DND-41 (cell line): ENCODE data around the gene ELAVL1.
"Not testable (repeated sequence)": the region's sequence is repeated elsewhere in the genome, so short reads cannot be mapped to it uniquely, and the experiment has no call there.

Experiments used
- ATAC-seq: fragments of 200-7000 bp; cut with Tn5 transposase; 3 replicates; pipeline ENCODE4 v1.9.1; 2021; ENCODE audit warnings: low read depth; ENCODE audit not compliant: insufficient read depth
- DNase-seq: peaks from one replicate; pipeline ENCODE4 v3.0.0-alpha.2; 2020
- H2AFZ ChIP-seq: 2 replicates; pipeline ENCODE4 v1.6.0; 2012; ENCODE audit warnings: low read depth, low read length
- H3K27ac ChIP-seq: 2 replicates; pipeline ENCODE4 v1.5.1; 2012; ENCODE audit warnings: low read length, inconsistent platforms
- H3K27me3 ChIP-seq: fragments of 200-600 bp; sonication (generic); 2 replicates; pipeline ENCODE4 v1.6.0; 2012; ENCODE audit warnings: low read length, mild to moderate bottlenecking, inconsistent platforms; ENCODE audit not compliant: insufficient read depth, poor library complexity
- H3K36me3 ChIP-seq: 2 replicates; pipeline ENCODE4 v1.5.1; 2012; ENCODE audit warnings: low read length, inconsistent platforms; ENCODE audit not compliant: insufficient read depth
- H3K4me1 ChIP-seq: 2 replicates; pipeline ENCODE4 v1.5.1; 2012; ENCODE audit warnings: mild to moderate bottlenecking, low read length; ENCODE audit not compliant: insufficient read depth
- H3K4me2 ChIP-seq: 2 replicates; pipeline ENCODE4 v1.6.0; 2012; ENCODE audit warnings: mild to moderate bottlenecking, moderate library complexity, low read length, inconsistent platforms; ENCODE audit not compliant: insufficient read depth
- H3K4me3 ChIP-seq, 2 experiments: fragments of 200-600 bp in 1 of 2; shearing (Covaris generic) in 1 of 2; 2 replicates each; pipeline ENCODE4 v1.5.1; 2012 to 2016; ENCODE audit warnings: inconsistent platforms in 2 of 2, low read length in 2 of 2, mild to moderate bottlenecking in 2 of 2, low read depth in 1 of 2, moderate library complexity in 1 of 2
- H3K79me2 ChIP-seq: 2 replicates; pipeline ENCODE4 v1.6.0; 2012; ENCODE audit warnings: low read length, inconsistent platforms; ENCODE audit not compliant: insufficient read depth
- H3K9ac ChIP-seq: 2 replicates; pipeline ENCODE4 v1.6.0; 2012; ENCODE audit warnings: low read depth, mild to moderate bottlenecking, inconsistent platforms, low read length, moderate library complexity
- H3K9me3 ChIP-seq: 2 replicates; pipeline ENCODE4 v1.5.1; 2012; ENCODE audit warnings: low read length, moderate library complexity, mild to moderate bottlenecking, inconsistent platforms; ENCODE audit not compliant: insufficient read depth, severe bottlenecking
- H4K20me1 ChIP-seq: 2 replicates; pipeline ENCODE4 v1.6.0; 2012; ENCODE audit warnings: low read length; ENCODE audit not compliant: insufficient read depth
- CTCF ChIP-seq: IDR thresholded peaks from 2 replicates; pipeline ENCODE4 v1.5.1; 2012; ENCODE audit warnings: borderline replicate concordance, low read length, moderate library complexity, mild to moderate bottlenecking; ENCODE audit not compliant: poor library complexity, severe bottlenecking; ENCODE audit errors: extremely low read depth
- EZH2 ChIP-seq: IDR thresholded peaks from 3 replicates; pipeline ENCODE4 v1.6.1; 2012; ENCODE audit warnings: borderline replicate concordance, low read depth, mild to moderate bottlenecking, moderate library complexity, low read length, inconsistent platforms; ENCODE audit not compliant: severe bottlenecking

The ELAVL1 gene

GRCh38 chr19:7963566-7963965 is 41.9 kb downstream of the ELAVL1 start:
- Histone ChIP-seq H3K4me3 (no peak overlapping the region), H3K27me3 (no peaks in the 10 kb centered on the region), H3K36me3 (peaks cover 87% of the 10 kb centered on the region), H3K79me2 (0 out of 2 replicates have a peak, but pooled peaks cover 2% of the 10 kb centered on the region), H4K20me1 (peaks cover 24% of the 10 kb centered on the region), H3K9ac (no peak overlapping the region), H3K4me1 (no peaks in the 10 kb centered on the region), H2AFZ (no peak overlapping the region), H3K9me3 (no peaks in the 10 kb centered on the region), H3K27ac (no peak overlapping the region), H3K4me2 (no peak overlapping the region)
- ATAC-seq: no peak
- TF ChIP-seq CTCF: no peak
- TF ChIP-seq EZH2: no peak
- DNase-seq: no peak

GRCh38 chr19:7962644-7963268 is 42.7 kb downstream of the ELAVL1 start:
- peaks cover 16% of the 10 kb centered on the region for H4K20me1 ChIP-seq
- no peak overlapping the region for H3K4me2 ChIP-seq
- no peak overlapping the region for H3K4me3 ChIP-seq
- no peaks in the 10 kb centered on the region for H3K27me3 ChIP-seq
- no peak overlapping the region for H3K27ac ChIP-seq
- no peaks in the 10 kb centered on the region for H3K9me3 ChIP-seq
- no peak for DNase-seq
- H3K9ac ChIP-seq: no peak overlapping the region
- peaks cover 84% of the 10 kb centered on the region for H3K36me3 ChIP-seq
- ATAC-seq: no peak
- H3K4me1 ChIP-seq: no peaks in the 10 kb centered on the region
- TF ChIP-seq EZH2 (no peak), CTCF (no peak)
- no peak overlapping the region for H2AFZ ChIP-seq
- H3K79me2 ChIP-seq: no peaks in the 10 kb centered on the region

GRCh38 chr19:7961920-7962626 is 43.4 kb downstream of the ELAVL1 start:
- DNase-seq: no peak
- H3K27ac ChIP-seq: no peak overlapping the region
- H3K9ac ChIP-seq: no peak overlapping the region
- ATAC-seq: no peak
- H3K4me2 ChIP-seq: no peak overlapping the region
- H3K4me3 ChIP-seq: no peak overlapping the region
- no peaks in the 10 kb centered on the region for H3K9me3 ChIP-seq
- H3K79me2 ChIP-seq: no peaks in the 10 kb centered on the region
- peaks cover 15% of the 10 kb centered on the region; the same call in 1 of the 2 replicates for H4K20me1 ChIP-seq
- TF ChIP-seq EZH2 (no peak), CTCF (no peak)
- peaks cover 77% of the 10 kb centered on the region for H3K36me3 ChIP-seq
- H3K4me1 ChIP-seq: no peaks in the 10 kb centered on the region
- no peak overlapping the region for H2AFZ ChIP-seq
- H3K27me3 ChIP-seq: no peaks in the 10 kb centered on the region

- H3K4me2 ChIP-seq, H3K27me3 ChIP-seq, H3K4me3 ChIP-seq, H2AFZ ChIP-seq, H3K79me2 ChIP-seq, ATAC-seq, H3K4me1 ChIP-seq, H3K9ac ChIP-seq, DNase-seq, H3K27ac ChIP-seq, H3K9me3 ChIP-seq: not testable (repeated sequence)
- H4K20me1 ChIP-seq: peaks cover 15% of the 10 kb centered on the region; the same call in 1 of the 2 replicates
- H3K36me3 ChIP-seq: peaks cover 68% of the 10 kb centered on the region
Observed at GRCh38 chr19:7961082-7961481, 44.4 kb downstream of the ELAVL1 start.
